Measurements from ENCODE around the gene KSR1.

The KSR1 gene

DNA sequence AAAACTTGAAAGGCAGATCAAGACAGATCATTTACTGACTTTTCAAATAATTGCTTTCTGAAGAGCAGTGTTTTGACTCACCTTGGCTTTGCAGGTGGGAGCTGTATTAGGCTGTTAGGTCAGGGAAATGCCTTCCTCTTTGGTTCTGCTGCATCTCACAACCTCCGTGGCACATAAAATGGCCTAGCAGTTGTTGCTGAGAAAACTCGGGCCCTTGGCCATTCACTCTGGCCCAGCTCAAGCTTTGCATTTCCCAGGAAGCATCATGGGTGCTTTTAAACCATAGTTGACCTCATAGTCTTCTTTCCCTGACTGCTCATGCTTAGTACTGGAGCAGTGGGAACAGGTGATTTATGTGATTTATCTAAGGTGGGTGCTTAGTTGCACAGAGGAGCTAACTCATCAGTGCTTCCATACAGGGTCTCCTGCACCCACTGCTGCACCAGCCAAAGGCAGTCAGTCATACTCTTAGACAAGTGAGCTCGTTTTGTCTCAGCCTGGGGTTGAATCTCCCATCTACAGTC, 83.6 kb downstream of the KSR1 start:
- no peak for DNase-seq

DNA sequence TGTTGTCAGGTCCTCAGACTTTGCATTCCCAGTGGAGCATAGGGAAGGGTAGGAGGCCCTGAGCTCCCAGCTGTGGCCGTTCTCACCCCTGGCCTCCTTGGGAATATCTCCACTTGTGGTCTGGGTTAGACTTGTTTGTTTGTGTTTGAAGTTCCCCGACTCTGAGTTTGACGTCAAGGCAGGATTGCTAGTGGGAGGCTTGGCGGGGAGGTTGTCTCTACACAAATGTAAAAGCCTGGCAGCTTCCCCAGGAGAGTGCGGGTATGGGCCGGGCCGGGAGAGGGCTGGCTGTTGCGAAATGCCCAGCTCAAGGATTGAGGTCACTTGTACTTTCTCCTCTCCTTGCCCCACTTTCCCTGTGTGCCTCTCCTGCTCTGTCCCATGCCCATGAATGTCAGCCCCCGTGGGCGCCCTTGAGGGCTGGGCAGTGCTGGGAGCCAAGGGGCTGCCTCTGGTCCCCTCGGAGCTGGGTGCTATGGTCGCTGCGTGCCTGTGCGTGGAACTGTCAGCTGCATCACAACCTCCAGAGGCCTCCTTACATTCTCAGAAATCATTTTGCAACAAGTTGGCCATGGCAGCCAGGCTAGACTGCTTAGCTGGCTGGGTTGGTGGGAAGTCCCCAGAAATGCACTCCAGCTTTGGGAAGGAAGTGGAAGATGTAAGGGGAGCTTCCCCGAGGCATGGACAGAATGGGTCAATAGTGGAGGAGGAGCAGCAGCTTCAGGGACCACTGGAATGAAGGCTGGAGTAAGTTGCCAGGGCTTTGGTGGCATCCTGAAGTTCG, 84.3 kb downstream of the KSR1 start:
- peak; percentile 24 for DNase-seq

DNA sequence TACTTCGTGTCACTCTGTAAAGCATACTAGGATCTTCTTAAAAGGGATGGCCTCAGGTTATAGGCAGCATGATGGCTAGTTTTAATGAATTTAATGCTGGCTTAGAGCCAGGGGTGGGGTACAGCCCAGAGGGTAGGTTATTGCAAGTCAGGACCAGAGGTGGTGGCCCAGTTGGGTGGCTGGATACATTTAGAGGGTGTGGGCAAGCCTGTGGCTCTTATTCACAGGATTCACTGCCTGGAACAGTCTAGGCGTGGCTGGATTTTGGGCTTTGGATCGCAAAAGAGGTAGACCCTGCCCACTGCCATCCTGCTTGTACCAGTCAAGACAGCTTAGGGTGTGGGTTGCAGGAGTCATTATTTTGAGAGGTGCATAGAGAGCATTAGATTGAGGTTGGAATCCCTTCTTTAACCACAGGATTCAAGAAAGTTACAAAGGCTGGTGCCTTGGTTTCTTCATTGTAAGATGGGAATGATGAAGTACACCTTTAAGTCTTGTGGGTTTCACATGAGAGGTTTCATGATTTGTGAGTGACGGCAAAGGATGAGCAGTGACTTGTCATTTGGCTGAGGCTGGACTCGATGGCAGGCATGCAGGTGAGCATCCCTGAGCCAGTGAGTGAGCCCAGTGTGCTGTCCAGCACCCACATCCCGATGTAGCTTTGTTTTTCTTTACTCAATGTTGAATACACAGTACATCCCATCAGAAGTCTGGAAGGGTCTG, 85.2 kb downstream of the KSR1 start:
- no peak for DNase-seq

DNA sequence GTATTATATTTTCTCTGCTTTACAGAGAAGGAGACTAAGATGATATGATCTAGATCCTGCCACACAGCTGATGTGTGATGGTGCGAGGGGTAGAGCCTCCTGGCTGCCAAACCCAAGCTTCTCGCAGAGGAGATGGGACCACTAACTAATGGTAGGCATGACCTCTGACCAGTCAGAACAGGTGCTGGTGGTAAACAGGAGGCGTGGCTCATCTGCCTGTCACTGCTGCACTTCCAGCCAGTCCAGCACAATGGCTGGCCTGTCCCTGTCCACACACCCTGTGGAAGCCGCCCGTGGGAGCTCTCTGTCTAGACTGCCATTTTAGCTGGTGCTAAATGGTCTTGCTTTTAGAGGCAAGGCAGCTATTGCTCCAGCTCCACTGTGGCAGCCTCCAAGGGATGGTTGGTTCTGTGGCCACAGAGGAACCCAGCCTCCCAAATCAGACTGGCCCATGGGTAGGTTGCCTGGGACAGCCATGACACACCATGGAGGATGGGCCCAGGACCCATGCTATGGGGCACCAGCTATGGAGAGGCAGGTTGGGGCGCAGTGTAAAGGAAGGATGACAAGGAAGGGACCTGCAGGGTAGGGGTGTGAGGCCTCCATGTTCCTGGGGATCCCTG, 86.7 kb downstream of the KSR1 start:
- DNase-seq, result no peak

DNA sequence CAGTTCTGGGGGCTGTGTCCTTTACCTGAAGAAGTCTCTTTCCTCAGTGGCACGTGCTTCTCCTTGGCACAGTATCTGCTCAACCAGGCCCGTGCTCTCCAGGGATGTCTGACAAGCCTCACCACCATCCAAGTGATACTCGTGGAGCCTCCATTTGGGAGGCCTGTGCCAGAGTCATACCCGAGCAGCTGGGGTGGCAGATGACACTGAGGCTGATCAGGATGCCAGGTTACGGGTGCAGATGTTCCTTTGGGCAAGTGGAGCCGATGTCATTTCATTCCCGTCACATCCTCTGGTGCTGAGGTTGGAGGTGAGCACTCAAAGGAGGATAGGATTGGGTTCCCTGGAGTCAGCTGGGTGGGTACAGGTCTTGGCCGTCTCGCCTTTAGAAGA, 87.2 kb downstream of the KSR1 start:
- DNase-seq, result no peak

DNA sequence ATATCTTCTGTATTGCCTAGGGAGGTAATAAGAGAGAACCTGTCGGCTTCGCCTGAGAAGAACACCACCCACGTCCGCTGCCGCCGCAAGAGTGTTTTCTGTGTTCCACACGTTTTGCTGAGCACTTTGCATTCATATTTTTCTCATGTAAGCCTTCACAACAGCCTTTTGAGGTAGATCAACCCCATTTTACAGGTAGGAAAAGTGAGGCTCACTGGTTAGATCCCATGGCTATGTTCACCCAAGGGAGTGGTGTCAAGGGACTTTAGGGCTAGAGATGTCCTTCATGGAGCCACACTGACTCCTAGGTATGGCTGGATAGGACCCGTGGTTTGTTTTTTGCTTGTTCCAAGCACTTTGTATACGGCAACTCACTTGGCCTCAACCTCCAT, 87.7 kb downstream of the KSR1 start:
- DNase-seq, result no peak

DNA sequence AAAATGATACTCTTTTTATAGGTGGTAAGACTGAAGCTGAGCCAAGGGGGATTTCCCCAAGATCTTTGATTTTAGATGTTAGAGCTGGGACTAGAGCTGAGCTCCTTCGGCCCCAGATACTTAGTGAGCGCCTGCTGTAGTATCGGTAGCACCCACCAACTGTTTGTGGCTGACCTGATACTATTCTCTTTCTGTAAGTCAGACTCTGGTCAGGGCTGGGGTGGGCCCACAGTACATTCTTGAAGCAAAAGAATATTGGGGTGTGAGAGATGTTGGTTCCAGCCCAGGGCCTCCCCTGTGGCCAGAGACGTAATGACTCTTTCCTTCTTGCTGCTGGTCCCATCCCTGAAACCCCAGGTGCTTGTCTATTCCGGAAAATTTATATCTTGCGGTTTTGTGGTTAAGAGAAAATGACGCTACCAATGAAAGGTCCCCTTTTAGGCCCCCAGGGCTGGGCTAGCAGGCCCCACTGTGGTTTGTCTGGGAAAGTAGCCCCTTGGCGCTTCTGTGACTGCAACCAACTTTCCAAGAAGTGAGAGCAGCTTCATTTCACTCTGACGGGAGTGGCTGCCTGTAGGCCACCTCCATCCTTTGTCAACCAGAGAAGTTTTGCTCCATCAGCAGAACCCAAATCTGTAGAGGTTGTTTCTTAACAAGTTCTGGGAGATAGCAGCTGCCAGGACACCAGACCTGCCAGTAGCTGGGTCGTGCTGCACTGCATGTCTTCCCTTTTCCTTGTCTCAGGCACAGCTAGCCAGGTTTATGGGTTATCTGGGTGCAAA, 88.3 kb downstream of the KSR1 start:
- no peak for DNase-seq

DNA sequence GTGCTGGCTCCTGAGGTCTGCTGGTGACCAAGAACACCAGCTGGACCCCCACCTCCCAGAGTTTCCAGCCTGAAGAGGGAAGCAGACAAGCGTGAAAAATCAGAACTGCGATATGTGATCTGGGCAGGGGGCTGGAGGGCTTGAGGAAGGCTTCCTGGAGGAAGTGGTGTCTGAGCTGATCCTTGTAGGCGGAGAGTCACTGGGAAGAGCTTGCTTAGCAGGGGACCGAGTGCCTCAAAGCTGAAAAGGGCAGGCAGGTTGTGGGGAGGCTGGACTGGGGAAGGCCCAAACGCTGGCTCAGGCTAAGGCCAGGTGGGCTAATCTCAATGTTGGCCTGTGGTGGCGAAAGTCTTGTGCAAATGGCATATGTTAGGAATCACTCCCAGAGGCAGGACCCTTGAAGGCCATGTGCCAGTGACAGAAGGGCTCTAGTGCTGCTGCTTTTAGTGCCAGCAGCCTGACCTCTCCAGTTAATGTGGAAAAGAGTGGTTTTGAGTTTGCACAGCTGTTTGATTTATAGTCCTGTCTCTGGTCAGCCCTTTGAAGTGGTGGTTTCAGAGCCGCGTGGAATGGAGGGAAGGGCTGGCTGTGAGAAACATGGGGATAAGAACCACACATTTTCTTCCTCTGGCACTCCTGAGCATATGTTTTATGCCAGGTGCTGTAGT, 89.4 kb downstream of the KSR1 start:
- peak; percentile 82 for DNase-seq

DNA sequence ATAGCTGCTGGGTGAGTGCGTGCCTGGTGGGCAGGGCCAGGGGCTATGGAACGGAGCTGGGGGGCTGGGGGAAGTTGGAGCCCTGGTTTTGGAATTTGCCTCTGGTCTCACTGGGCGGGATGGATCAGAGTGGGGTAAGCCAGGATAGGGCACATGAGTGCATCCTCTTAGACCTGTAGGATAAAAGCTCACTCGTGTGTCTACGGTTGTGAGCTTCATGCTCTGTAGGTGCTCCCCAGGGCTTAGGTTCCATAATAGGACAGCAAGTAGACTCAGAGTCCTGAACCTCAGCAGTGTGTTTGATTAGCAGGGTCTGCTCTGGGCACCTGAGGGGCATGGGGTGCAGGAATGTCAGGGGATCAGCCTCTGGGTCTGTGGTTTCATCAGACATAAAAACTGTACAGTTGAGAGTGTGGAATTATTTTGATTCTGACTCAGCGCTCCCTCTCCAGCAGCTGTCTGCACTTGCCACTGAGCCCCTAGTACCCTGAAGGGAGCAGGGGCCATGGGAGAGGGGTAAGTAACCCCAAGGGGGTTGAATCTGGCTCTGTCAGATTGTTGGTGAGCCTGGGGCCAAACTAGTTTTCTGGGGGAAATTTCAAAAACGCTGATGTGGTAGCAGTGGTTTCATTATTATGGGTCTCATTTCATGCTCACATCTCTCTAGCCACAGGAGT, 90.5 kb downstream of the KSR1 start:
- DNase-seq, result no peak

DNA sequence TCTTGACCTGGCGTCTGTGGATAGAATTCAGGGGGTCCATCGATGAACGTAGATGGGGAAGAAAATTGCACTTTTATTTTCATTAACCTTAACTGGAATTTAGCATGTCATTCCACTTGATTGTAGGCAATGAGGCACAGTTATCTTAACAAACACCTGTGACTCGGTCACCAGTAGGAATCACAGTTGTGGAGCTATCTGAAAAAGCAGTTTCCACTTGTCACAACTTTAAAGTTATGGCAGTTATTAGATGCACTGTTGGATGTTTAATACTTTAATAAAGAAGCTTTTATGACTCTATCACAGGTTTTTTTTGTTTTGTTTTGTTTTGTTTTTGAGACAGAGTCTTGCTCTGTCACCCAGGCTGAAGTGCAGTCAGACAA, 91.0 kb downstream of the KSR1 start:
- no peak for DNase-seq

DNA sequence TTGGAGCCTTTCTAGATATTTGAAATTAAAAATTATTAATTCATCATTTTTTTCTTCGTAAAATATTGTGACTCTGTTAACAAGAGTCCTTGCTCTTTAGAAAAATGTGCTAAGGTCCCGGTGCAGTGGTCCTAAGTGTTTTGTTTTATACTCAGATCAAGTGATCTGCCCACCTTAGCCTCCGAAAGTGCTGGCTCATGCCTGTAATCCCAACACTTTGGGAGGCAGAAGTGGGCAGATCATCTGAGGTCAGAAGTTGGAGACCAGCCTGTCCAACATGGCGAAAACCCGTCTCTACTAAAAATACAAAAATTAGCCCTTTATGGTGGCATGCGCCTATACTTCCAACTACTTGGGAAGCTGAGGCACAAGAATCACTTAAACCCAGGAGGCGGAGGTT, 92.1 kb downstream of the KSR1 start:
- DNase-seq, result no peak

DNA sequence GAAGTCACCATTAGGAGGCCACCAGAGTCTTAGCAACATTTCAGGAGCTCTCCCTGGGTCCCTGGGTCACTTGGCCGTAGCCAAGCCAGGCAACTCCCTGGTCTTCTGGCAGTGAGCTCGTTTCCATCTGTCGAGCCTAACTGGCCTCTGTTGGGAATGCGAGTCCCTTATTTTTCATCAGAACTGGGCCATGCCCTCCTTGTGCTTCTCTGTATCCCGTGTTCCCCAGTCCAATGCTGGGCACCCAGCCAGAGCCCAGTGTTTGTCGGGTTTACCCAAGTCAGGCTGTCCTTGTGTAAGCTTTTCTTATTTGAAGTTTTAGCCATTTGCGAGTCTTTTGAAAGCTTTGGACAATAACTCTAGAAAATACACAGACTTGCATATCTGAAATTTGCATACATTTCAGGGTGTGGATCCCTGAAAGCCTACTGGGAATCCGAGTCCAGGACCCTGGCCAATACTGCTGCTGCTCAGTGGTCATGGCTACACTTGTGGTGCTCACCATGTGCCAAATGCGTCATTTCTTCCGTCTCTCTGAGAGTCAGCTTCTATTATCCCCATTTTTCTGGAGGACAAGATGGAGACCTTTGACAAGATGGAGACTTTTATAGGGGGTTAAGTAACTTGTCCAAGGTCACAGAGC, 93.1 kb downstream of the KSR1 start:
- DNase-seq, result no peak

DNA sequence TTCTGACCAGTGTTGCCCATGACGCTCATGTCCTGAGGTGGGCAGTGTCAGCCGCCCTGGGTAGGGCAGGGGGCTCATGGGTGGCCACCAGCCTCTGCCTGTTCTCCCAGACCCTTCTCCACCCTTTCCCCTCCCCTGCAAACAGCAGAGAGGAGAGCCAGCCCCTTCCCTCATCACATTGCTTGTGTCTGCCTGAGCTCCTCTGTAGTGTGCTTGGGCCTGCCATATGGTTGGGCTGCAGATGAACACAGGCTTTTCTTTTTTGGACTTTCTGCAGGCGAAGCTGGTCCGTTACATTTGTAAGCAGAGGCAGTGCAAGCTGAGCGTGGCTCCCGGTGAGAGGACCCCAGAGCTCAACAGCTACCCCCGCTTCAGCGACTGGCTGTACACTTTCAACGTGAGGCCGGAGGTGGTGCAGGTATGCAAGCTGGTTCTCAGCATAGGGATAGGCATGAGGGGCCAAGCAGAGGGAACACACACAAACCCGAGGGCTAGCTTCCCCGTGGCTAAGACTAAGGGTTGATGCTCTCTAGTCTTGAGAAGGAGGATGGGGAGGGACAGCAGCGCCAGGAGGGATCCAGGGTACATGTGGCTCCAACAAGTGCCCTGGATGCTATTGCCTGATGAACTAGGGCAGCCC, 94.2 kb downstream of the KSR1 start:
- no peak for DNase-seq

DNA sequence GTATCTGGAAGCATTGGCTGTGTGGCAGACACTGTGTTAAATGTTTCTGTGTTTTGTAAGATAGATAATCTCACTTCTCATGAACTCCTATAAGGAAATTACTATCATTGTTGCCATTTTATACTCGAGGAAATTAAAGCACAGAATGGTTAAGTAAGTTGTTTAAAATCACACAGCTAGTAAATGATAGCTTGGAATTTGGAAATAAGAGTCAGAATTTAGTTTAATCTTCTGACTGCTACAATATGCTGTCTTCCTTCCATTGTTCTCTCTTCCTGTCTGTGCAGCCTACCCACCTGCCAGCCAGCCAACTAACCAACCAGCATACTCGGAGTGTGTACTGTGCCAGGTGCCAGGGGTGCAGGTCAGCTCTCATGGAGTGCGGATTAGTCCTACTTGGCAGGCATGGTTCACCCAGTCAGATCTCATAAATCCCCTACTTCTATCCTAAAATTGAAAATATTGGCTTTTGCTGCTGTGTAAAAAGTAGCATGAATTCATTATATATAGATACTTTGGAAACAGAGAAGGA, 94.8 kb downstream of the KSR1 start:
- peak; percentile 54 for DNase-seq

DNA sequence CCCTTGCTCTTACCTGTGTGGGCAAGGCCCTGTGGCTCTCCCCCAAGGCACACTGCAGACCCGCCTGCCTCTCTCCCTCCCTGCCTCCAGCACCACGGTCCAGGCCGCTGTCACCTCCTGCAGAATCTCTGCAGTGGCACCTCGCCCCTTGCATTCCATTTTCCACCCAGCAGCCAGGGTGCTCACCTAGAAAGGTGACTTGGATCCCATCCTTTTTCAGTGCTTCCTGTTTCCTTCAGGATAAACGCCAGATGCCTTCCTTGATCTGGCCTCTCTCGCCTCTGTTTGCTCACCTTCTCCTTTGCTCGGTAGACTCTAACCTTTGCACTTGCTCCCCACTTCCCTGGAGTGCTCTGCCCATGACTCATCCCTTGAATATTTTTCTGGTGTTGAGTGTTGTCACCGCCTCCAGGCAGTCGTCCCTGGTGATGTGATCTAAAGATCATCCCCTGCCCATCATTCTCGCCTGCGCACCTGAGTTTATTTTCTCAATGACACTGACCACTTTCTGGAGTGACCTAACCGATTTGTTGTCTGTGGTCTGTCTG, 95.5 kb downstream of the KSR1 start:
- DNase-seq, result peak; percentile 37

DNA sequence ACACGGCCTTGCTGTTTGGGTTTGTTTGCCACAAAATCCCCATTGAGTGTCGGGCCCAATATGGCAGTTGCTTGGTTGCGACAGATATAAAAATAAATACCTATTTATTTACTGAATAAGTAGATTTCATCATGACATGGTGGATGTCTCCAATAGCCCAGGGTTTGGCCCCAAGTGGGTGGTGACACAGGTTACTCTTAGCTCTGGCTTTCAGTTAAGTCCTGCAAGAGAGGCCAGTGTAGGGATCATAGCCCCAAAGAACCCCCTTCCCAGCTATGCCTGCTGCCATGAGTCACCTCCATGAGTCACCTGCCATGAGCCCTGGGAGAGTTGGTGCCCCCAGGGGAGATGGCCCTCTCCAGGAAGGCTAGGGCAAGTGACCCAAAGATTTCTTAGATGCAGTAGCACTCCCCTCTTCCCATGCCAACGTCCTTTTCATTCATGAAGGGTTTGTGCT, 96.1 kb downstream of the KSR1 start:
- no peak for DNase-seq

DNA sequence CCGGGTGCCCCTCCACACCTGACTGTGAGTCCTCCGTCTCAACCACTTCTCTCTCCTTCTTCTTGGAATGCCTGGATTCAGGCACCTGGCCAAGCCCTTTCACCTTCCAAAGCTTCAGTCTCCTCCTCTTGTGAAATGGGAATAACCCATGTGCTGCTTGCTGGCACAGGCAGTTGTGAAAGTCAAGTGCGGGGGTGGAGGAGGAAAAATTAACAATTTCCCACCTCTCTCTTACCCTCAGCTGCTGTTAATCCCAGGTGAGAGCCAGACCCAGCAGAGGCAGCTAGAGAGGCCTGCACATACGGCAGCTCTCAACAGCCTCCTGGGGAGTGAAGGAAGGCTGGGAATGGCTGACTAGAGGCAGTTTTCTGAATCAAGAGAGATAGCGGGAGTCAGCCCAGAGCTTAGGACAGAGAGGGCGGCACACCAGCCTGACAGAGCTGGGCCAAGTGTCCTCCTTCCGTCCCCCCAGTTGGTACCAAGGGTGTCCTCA, 96.8 kb downstream of the KSR1 start:
- no peak for DNase-seq

DNA sequence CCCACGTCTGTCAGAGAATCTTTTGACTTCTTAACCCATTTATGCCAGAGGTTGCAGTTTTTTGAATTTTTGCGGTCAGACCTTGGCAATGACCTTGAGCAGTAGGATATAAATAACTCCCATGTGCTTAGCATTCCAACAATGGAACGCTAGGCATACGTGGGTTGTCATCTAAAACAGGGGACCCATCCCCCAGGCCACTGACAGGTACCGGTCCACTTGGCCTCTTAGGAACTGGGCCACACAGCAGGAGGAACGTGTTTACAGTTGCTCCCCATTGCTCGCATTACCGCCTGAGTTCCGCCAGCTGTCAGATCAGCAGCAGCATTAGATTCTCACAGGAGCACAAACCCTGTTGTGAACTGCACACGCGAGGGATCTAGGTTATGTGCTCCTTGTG, 97.9 kb downstream of the KSR1 start:
- DNase-seq, result no peak

DNA sequence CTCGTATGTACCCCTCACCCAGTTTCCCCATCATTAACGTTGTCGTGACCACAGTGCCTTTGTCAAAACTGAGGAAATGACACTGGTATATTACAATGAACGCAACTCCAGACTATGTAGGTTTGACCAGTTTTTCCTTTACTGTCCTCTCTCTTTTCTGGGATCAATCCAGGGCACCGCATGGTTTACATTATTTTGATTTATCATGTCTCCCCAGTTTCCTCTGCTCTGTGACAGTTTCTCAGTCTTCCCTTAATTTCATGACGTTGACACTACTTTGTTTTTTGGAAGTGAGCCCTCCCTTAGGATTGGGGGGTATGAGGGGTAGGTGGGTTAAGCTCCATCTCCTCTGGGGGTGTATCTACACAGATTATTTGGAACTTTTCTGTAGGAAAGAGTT, 98.7 kb downstream of the KSR1 start:
- DNase-seq, result no peak

DNA sequence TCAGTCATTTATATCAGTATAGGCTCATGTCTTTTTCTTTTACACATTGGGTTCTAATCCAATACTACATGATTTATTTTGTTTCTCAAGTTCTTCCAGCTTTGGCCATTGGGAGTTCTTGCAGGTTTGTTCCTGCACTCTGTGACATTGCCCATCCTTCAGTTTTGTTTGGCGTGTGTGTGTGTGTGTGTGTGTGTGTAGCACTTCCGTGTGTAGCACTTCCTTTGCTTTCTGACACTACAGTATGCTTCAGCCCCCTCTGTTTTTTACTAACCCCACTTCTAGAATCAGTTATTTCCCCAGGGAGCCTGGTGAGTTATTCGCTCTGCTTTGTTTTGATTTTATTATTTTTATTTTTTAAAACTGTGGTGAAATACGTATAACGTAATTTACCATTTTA, 99.1 kb downstream of the KSR1 start:
- no peak for DNase-seq
